Endothelial cell of umbilical vein (primary cell): Measurements from ENCODE around the gene PHACTR1. TPM values are rescaled to one million over a fixed set of nuclear protein-coding genes. Genes with fewer than 3 reads are reported as not detected.

Experiments
- BruUV-seq: library from RNA; stranded (reverse); fragments of 400-500 nt; replicated peaks from 2 replicates; lab custom pipeline; 2021; lab: Mats Ljungman, UMichigan
- CTCF ChIA-PET: fragments of 300-600, 350-600 bp; sonication (Branson Sonifier 250); formaldehyde crosslinking; loops from one replicate; lab custom pipeline; 2021; ENCODE audit warnings: antibody characterized with exemption, inconsistent platforms; lab: Charles Lee
- POLR2A ChIA-PET: fragments of 300-600, 350-600 bp; sonication (Branson Sonifier 250); formaldehyde crosslinking; loops from one replicate; lab custom pipeline; 2021; ENCODE audit warnings: antibody characterized with exemption, inconsistent platforms; lab: Charles Lee
- DNase-seq: peaks from one replicate; pipeline ENCODE4 v3.0.0-alpha.2; 2011; ENCODE audit warnings: low read depth, low spot score
- FAIRE-seq: peaks from 2 replicates; lab custom pipeline; 2011; peaks lifted over from hg19 to GRCh38; lab: Jason Lieb, UNC
- H2AFZ ChIP-seq: 2 replicates; pipeline ENCODE4 v1.6.0; 2012; ENCODE audit warnings: low read depth, low read length, control low read depth, inconsistent platforms
- H3K27ac ChIP-seq: 2 replicates; pipeline ENCODE4 v1.5.1; 2011; ENCODE audit warnings: low read depth, mild to moderate bottlenecking, control low read depth, low read length, moderate library complexity; ENCODE audit not compliant: insufficient read depth
- H3K27me3 ChIP-seq, 2 experiments: 2 replicates each; pipeline versions ENCODE4 v1.6.0 to v1.6.1; 2011; ENCODE audit warnings: low read length in 2 of 2, mixed read lengths in 1 of 2; ENCODE audit not compliant: control insufficient read depth in 2 of 2, insufficient read depth in 2 of 2
- H3K36me3 ChIP-seq, 2 experiments: 2 replicates in 1 of 2; 3 replicates in 1 of 2; pipeline ENCODE4 v1.5.1; 2011; ENCODE audit warnings: low read length in 2 of 2, mild to moderate bottlenecking in 1 of 2, moderate library complexity in 1 of 2; ENCODE audit not compliant: control insufficient read depth in 2 of 2, insufficient read depth in 2 of 2; ENCODE audit errors: extremely low read depth in 1 of 2
- H3K4me1 ChIP-seq: 3 replicates; pipeline ENCODE4 v1.5.1; 2011; ENCODE audit warnings: mild to moderate bottlenecking, low read length; ENCODE audit not compliant: control insufficient read depth, insufficient read depth; ENCODE audit errors: extremely low read depth
- H3K4me2 ChIP-seq: 2 replicates; pipeline ENCODE4 v1.6.1; 2011; ENCODE audit warnings: low read length, control low read depth, mixed read lengths; ENCODE audit not compliant: insufficient read depth
- H3K4me3 ChIP-seq, 3 experiments: fragments of 200-600 bp in 1 of 3; sonication (generic), shearing (Covaris generic) in 1 of 3; replicated peaks in 1 of 3; 2 replicates each; pipeline ENCODE4 v1.5.1; 2011 to 2016; ENCODE audit warnings: control low read depth in 3 of 3, low read length in 3 of 3, mild to moderate bottlenecking in 2 of 3, inconsistent platforms in 1 of 3, low read depth in 1 of 3, moderate library complexity in 1 of 3; ENCODE audit not compliant: insufficient read depth in 1 of 3
- H3K79me2 ChIP-seq: 2 replicates; pipeline ENCODE4 v1.6.0; 2012; ENCODE audit warnings: low read length, inconsistent platforms; ENCODE audit not compliant: control insufficient read depth, insufficient read depth
- H3K9ac ChIP-seq: replicated peaks from 2 replicates; pipeline ENCODE3; 2011; ENCODE audit warnings: low read length, control low read depth; ENCODE audit not compliant: insufficient read depth; ENCODE audit errors: extremely low read depth
- H3K9me1 ChIP-seq: replicated peaks from 3 replicates; pipeline ENCODE4 v1.6.0; 2011; ENCODE audit warnings: mild to moderate bottlenecking, low read length; ENCODE audit not compliant: control insufficient read depth, insufficient read depth; ENCODE audit errors: extremely low read depth
- H3K9me3 ChIP-seq: replicated peaks from 2 replicates; pipeline ENCODE4 v1.5.1; 2012; ENCODE audit warnings: low read length, inconsistent platforms; ENCODE audit not compliant: control insufficient read depth, insufficient read depth
- H4K20me1 ChIP-seq: replicated peaks from 2 replicates; pipeline ENCODE3; 2011; ENCODE audit warnings: mild to moderate bottlenecking, low read length; ENCODE audit not compliant: control insufficient read depth, insufficient read depth; ENCODE audit errors: extremely low read depth
- EZH2 ChIP-seq: IDR thresholded peaks from 2 replicates; pipeline ENCODE4 v1.6.1; 2012; ENCODE audit warnings: borderline replicate concordance, low read depth, mild to moderate bottlenecking, moderate library complexity, low read length, inconsistent platforms; ENCODE audit not compliant: severe bottlenecking
- FOS ChIP-seq: IDR thresholded peaks from 2 replicates; pipeline ENCODE4 v1.6.1; 2011; ENCODE audit warnings: mild to moderate bottlenecking, low read length, moderate library complexity, borderline replicate concordance; ENCODE audit not compliant: insufficient read depth
- GATA2 ChIP-seq: IDR thresholded peaks from 2 replicates; pipeline ENCODE4 v1.7.0; 2011; ENCODE audit warnings: low read depth, mild to moderate bottlenecking, moderate library complexity, mixed read lengths, low read length; ENCODE audit not compliant: insufficient read length, insufficient read depth
- JUN ChIP-seq: IDR thresholded peaks from 2 replicates; pipeline ENCODE4 v1.6.1; 2011; ENCODE audit warnings: borderline replicate concordance, low read depth; ENCODE audit not compliant: insufficient read length, insufficient read depth
- MYC ChIP-seq: IDR thresholded peaks from one replicate; pipeline ENCODE4 v1.6.1; 2011; ENCODE audit warnings: mild to moderate bottlenecking, low read depth, low read length
- POLR2A ChIP-seq: IDR thresholded peaks from 2 replicates; pipeline ENCODE4 v1.6.1; 2012; ENCODE audit warnings: low read depth, mild to moderate bottlenecking, control low read depth, low read length
- POLR2AphosphoS5 ChIP-seq: IDR thresholded peaks from 2 replicates; pipeline ENCODE4 v1.6.1; 2012; ENCODE audit warnings: low read depth, mild to moderate bottlenecking, control low read depth, low read length, moderate library complexity; ENCODE audit not compliant: insufficient read depth
- dilution Hi-C: fragments of 300-500 bp; cut with MboI; formaldehyde crosslinking; loops from one replicate; pipeline ENCODE4 v1.15.0; 2019; ENCODE audit warnings: low sequenced_read_pairs; ENCODE audit not compliant: extremely low pct_ligation_motif_present
- intact Hi-C: fragments of 100-400 bp; cut with micrococcal nuclease; formaldehyde crosslinking; loops from one replicate; pipeline ENCODE4 v1.10.0; 2022
- polyA plus RNA-seq, 4 experiments: library from polyadenylated mRNA; depleted of rRNA in 3 of 4; stranded (reverse) in 3 of 4; unstranded in 1 of 4; fragments of >200 nt; gene quantifications; 2 replicates each; pipeline versions ENCODE4 v1.2.1 to v1.2.3, GENCODE V29; 2011 to 2012; ENCODE audit warnings: missing spikeins in 1 of 4
- total RNA-seq: library from RNA; stranded (reverse); gene quantifications from 2 replicates; pipeline ENCODE4 v1.2.3, GENCODE V29; 2021
- TF ChIP-seq, protein P1 (sequence below), 2 donors: IDR thresholded peaks; 1 replicate in 1 of 2; 2 replicates in 1 of 2; pipeline ENCODE4 v1.5.1; 2011; ENCODE audit warnings: low read length in 2 of 2, mild to moderate bottlenecking in 2 of 2, moderate library complexity in 2 of 2, control low read depth in 1 of 2, inconsistent platforms in 1 of 2, low read depth in 1 of 2; ENCODE audit not compliant: insufficient read depth in 1 of 2; ENCODE audit errors: extremely low read depth in 1 of 2
- TF ChIP-seq, protein P2 (sequence below): IDR thresholded peaks from 2 replicates; pipeline ENCODE4 v1.6.1; 2011; ENCODE audit not compliant: insufficient read depth, insufficient read length

PHACTR1 gene
- total and polyA plus RNA-seq, 2 donors (not counting 3 experiments of a cell fraction or from before 2014, with no cell fraction given), result 2.4 to 23.2 TPM

DNA sequence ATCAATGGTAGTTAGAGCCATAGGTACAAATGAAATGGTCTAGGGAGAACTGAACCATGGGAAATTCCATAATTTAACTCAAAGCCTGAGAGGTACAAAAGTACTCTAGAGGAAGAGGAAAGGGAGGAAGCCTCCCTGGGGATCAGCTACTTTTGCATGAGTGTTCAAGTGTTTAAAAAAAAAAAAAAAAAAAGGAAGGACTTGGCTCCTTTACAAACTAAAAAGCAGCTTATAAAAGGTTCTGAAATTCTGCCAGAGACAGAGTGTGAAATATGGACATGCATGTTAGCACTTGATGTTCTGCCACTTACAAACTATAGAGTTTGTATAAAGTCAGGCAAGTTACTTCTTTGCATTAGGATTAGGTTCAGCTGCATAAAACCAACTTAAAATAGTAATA, 321.7 kb downstream of the PHACTR1 start:
- Histone ChIP-seq H3K9me1 (no peaks in the 10 kb centered on the region), H3K9me3 (no peaks in the 10 kb centered on the region), H4K20me1 (no peaks in the 10 kb centered on the region), H3K79me2 (no peaks in the 10 kb centered on the region), H3K27me3 (no peaks in the 10 kb centered on the region), H3K27ac (no peak overlapping the region), H3K36me3 (no peaks in the 10 kb centered on the region), H3K4me3 (no peak overlapping the region), H3K4me1 (no peaks in the 10 kb centered on the region), H3K9ac (no peak overlapping the region), H3K4me2 (no peak overlapping the region), H2AFZ (no peak overlapping the region)
- ChIA-PET CTCF (no interaction called here), POLR2A (no interaction called here)
- DNase-seq (peak; percentile 5), FAIRE-seq (no peak)
- dilution Hi-C loops (no loop called here), intact Hi-C loops (no loop called here)
- no TSS peak for BruUV-seq
- TF ChIP-seq POLR2AphosphoS5 (no peak), FOS (no peak), EZH2 (no peak)
- TF ChIP-seq, protein P1, sequence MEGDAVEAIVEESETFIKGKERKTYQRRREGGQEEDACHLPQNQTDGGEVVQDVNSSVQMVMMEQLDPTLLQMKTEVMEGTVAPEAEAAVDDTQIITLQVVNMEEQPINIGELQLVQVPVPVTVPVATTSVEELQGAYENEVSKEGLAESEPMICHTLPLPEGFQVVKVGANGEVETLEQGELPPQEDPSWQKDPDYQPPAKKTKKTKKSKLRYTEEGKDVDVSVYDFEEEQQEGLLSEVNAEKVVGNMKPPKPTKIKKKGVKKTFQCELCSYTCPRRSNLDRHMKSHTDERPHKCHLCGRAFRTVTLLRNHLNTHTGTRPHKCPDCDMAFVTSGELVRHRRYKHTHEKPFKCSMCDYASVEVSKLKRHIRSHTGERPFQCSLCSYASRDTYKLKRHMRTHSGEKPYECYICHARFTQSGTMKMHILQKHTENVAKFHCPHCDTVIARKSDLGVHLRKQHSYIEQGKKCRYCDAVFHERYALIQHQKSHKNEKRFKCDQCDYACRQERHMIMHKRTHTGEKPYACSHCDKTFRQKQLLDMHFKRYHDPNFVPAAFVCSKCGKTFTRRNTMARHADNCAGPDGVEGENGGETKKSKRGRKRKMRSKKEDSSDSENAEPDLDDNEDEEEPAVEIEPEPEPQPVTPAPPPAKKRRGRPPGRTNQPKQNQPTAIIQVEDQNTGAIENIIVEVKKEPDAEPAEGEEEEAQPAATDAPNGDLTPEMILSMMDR (IDR thresholded peaks at IDR 0.05; ENCODE audit: extremely low read depth in 1 of 2, insufficient read depth in 1 of 2, low read depth in 1 of 2, low read length in 2 of 2), result no peak

DNA sequence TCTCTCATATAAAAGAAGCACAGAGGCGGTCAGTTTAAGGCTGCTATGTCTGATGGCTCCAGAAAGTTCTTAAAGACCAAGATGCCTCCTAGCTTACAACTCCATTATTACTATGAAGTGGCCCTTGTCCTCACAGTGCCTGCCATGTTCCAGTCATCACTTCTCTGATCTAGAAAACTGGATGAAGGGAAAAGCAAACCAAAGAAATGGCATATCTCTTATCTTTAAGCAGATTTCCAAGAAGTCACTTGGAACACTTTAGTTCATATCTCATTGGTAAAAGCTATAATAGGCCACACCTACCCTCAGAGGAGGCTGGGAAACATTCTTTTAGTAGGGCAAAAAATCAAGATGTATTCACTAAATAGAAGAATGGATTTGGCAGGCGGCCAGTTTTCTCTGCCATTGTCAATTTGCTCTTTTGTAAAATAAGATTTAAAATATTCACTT, 322.2 kb downstream of the PHACTR1 start:
- Histone ChIP-seq H3K36me3 (no peaks in the 10 kb centered on the region), H3K4me1 (no peaks in the 10 kb centered on the region), H3K27ac (no peak overlapping the region), H3K79me2 (no peaks in the 10 kb centered on the region), H4K20me1 (no peaks in the 10 kb centered on the region), H3K9me3 (no peaks in the 10 kb centered on the region), H2AFZ (no peak overlapping the region), H3K9me1 (no peaks in the 10 kb centered on the region), H3K27me3 (no peaks in the 10 kb centered on the region), H3K9ac (no peak overlapping the region), H3K4me2 (no peak overlapping the region), H3K4me3 (no peak overlapping the region)
- FAIRE-seq (peak; percentile 54), DNase-seq (peak; percentile 41)
- no TSS peak for BruUV-seq
- TF ChIP-seq, protein P1 (IDR thresholded peaks at IDR 0.05; ENCODE audit: extremely low read depth in 1 of 2, insufficient read depth in 1 of 2, low read depth in 1 of 2, low read length in 2 of 2), result no peak
- TF ChIP-seq, protein P2, sequence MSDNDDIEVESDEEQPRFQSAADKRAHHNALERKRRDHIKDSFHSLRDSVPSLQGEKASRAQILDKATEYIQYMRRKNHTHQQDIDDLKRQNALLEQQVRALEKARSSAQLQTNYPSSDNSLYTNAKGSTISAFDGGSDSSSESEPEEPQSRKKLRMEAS, result no peak
- TF ChIP-seq POLR2A (no peak), POLR2AphosphoS5 (no peak), JUN (no peak), GATA2 (no peak), MYC (no peak), FOS (no peak), EZH2 (no peak)
- CTCF ChIA-PET, result no interaction called here
- dilution Hi-C loops, result no loop called here
- POLR2A ChIA-PET, result no interaction called here
- intact Hi-C loops, result no loop called here
